Measurements from ENCODE around the gene ADAM10. TPM values are rescaled to one million over a fixed set of nuclear protein-coding genes. Genes with fewer than 3 reads are reported as not detected.

Gene ADAM10
- total RNA-seq, 1 experiment from 2014 or later: 91.3 TPM

DNA sequence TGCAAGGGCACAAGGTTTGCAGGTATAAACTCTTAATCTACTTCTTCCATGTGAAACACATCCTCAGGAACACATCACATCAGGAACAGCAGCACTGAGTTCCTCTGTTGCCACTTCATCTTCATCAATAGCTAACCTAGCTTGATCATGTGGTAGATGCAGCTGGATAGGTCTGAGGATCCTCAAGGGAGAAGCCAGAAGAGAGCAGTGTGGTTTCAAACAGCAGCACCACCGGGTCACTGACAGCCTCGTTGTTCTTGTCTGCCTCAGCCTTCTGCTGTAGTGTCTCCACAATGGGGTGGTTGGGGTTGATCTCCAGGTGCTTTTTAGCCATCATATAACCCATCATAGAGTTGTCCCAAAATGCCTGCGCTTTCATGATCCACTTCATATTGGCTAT lies 58.8 kb downstream of the ADAM10 start:
- ATAC-seq: no peak
- H3K4me1 ChIP-seq (ENCODE audit: insufficient read depth, low read length): no peaks in the 10 kb centered on the region
- no peaks in the 10 kb centered on the region for H3K27me3 ChIP-seq (ENCODE audit: low read length)
- peaks cover 13% of the 10 kb centered on the region; the same call in 1 of the 2 replicates for H3K79me2 ChIP-seq (ENCODE audit: low read length)
- H4K20me1 ChIP-seq (ENCODE audit: low read length): no peaks in the 10 kb centered on the region
- H3K4me3 ChIP-seq (ENCODE audit: low read length): no peak overlapping the region
- CTCF ChIA-PET: no interaction called here
- no peak overlapping the region for H3K27ac ChIP-seq (ENCODE audit: low read length)
- no TSS peak for BruUV-seq (replicated peaks)
- POLR2A ChIA-PET (ENCODE audit: unreplicated experiment): no interaction called here
- H3K9me3 ChIP-seq (ENCODE audit: low read length): no peaks in the 10 kb centered on the region
- H3K9me2 ChIP-seq (replicated peaks; ENCODE audit: low read length): no peaks in the 10 kb centered on the region
- no peak overlapping the region for H2AFZ ChIP-seq (ENCODE audit: low read length)
- no peak for DNase-seq
- no peak overlapping the region for H3K4me2 ChIP-seq (ENCODE audit: low read length)
- H3F3A ChIP-seq (ENCODE audit: low read length, unreplicated experiment): no peaks in the 10 kb centered on the region
- no peak overlapping the region for H3K9ac ChIP-seq (ENCODE audit: low read length)
- TF ChIP-seq, protein P1, sequence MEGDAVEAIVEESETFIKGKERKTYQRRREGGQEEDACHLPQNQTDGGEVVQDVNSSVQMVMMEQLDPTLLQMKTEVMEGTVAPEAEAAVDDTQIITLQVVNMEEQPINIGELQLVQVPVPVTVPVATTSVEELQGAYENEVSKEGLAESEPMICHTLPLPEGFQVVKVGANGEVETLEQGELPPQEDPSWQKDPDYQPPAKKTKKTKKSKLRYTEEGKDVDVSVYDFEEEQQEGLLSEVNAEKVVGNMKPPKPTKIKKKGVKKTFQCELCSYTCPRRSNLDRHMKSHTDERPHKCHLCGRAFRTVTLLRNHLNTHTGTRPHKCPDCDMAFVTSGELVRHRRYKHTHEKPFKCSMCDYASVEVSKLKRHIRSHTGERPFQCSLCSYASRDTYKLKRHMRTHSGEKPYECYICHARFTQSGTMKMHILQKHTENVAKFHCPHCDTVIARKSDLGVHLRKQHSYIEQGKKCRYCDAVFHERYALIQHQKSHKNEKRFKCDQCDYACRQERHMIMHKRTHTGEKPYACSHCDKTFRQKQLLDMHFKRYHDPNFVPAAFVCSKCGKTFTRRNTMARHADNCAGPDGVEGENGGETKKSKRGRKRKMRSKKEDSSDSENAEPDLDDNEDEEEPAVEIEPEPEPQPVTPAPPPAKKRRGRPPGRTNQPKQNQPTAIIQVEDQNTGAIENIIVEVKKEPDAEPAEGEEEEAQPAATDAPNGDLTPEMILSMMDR (conservative IDR thresholded peaks at IDR 0.05; ENCODE audit: low read depth, low read length): no peak
- TF ChIP-seq EZH2 (IDR thresholded peaks at IDR 0.05; ENCODE audit: low read length, unreplicated experiment) (no peak), EZH2phosphoT487 (IDR thresholded peaks at IDR 0.05; ENCODE audit: borderline replicate concordance, low read length) (no peak)
- H3K36me3 ChIP-seq (ENCODE audit: low read depth, low read length): no peaks in the 10 kb centered on the region
- intact Hi-C loops (cut with micrococcal nuclease): no loop called here

DNA sequence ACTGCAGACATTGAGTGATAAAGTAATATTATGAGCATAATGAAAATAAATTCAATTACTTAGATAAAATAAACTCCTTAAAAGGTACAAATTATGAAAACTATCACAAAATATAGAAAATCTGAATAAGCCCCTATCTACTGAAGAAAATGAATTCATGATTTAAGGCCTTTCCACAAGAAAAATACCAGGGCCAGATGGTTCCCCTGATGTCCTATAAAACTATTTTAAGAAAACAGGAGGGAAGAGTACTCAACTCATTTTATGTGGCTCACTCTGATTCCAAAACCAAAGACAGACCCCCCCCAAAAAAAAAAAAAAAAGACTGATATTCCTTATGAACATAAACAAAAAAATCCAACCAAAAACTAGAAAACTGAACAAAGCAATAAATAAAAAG lies 59.9 kb downstream of the ADAM10 start:
- CTCF ChIA-PET: no interaction called here
- Histone ChIP-seq H3K9me3 (ENCODE audit: low read length) (no peaks in the 10 kb centered on the region), H3K27me3 (ENCODE audit: low read length) (no peaks in the 10 kb centered on the region), H3K9me2 (replicated peaks; ENCODE audit: low read length) (no peaks in the 10 kb centered on the region), H4K20me1 (ENCODE audit: low read length) (no peaks in the 10 kb centered on the region), H3K36me3 (ENCODE audit: low read depth, low read length) (no peaks in the 10 kb centered on the region), H3K79me2 (ENCODE audit: low read length) (peaks cover 11% of the 10 kb centered on the region; the same call in 1 of the 2 replicates), H3K9ac (ENCODE audit: low read length) (no peak overlapping the region), H3K27ac (ENCODE audit: low read length) (no peak overlapping the region), H3K4me1 (ENCODE audit: insufficient read depth, low read length) (no peaks in the 10 kb centered on the region), H2AFZ (ENCODE audit: low read length) (no peak overlapping the region), H3F3A (ENCODE audit: low read length, unreplicated experiment) (no peaks in the 10 kb centered on the region), H3K4me3 (ENCODE audit: low read length) (no peak overlapping the region), H3K4me2 (ENCODE audit: low read length) (no peak overlapping the region)
- BruUV-seq (replicated peaks): no TSS peak
- intact Hi-C loops (cut with micrococcal nuclease): no loop called here
- no peak for DNase-seq
- TF ChIP-seq, protein P1 (conservative IDR thresholded peaks at IDR 0.05; ENCODE audit: low read depth, low read length): no peak
- TF ChIP-seq EZH2phosphoT487 (IDR thresholded peaks at IDR 0.05; ENCODE audit: borderline replicate concordance, low read length): no peak
- no peak for TF ChIP-seq EZH2 (IDR thresholded peaks at IDR 0.05; ENCODE audit: low read length, unreplicated experiment)
- POLR2A ChIA-PET (ENCODE audit: unreplicated experiment): no interaction called here
- no peak for ATAC-seq

DNA sequence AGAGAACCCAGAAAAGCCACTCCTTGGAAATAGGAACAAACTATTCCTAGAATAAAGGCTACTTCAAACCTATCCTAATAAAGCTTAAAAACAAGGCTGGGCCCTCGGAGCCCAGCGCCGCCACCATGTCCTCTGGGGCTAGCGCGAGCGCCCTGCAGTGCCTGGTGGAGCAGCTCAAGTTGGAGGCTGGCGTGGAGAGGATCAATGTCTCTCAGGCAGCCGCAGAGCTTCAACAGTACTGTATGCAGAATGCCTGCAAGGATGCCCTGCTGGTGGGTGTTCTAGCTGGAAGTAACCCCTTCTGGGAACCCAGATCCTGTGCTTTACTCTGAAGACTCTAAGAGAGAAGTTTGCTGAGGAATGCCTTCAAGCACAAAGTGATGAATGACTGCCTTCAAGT lies 63.2 kb downstream of the ADAM10 start:
- Histone ChIP-seq H3K27me3 (ENCODE audit: low read length) (no peaks in the 10 kb centered on the region), H4K20me1 (ENCODE audit: low read length) (no peaks in the 10 kb centered on the region), H3K9me2 (replicated peaks; ENCODE audit: low read length) (no peaks in the 10 kb centered on the region), H3K9me3 (ENCODE audit: low read length) (no peaks in the 10 kb centered on the region), H3F3A (ENCODE audit: low read length, unreplicated experiment) (no peaks in the 10 kb centered on the region), H3K36me3 (ENCODE audit: low read depth, low read length) (no peaks in the 10 kb centered on the region), H3K4me2 (ENCODE audit: low read length) (no peak overlapping the region), H3K79me2 (ENCODE audit: low read length) (peaks cover 13% of the 10 kb centered on the region; the same call in 1 of the 2 replicates), H3K27ac (ENCODE audit: low read length) (no peak overlapping the region), H3K4me1 (ENCODE audit: insufficient read depth, low read length) (no peaks in the 10 kb centered on the region), H2AFZ (ENCODE audit: low read length) (no peak overlapping the region), H3K9ac (ENCODE audit: low read length) (no peak overlapping the region), H3K4me3 (ENCODE audit: low read length) (no peak overlapping the region)
- TF ChIP-seq, protein P1 (conservative IDR thresholded peaks at IDR 0.05; ENCODE audit: low read depth, low read length): no peak
- no peak for TF ChIP-seq EZH2phosphoT487 (IDR thresholded peaks at IDR 0.05; ENCODE audit: borderline replicate concordance, low read length)
- TF ChIP-seq EZH2 (IDR thresholded peaks at IDR 0.05; ENCODE audit: low read length, unreplicated experiment): no peak
- intact Hi-C loops (cut with micrococcal nuclease): no loop called here
- POLR2A ChIA-PET (ENCODE audit: unreplicated experiment): no interaction called here
- DNase-seq: no peak
- CTCF ChIA-PET: no interaction called here
- ATAC-seq: no peak
- BruUV-seq (replicated peaks): no TSS peak

Data from PC-3 (cell line).